Umbilical cord (tissue), 2 donors: Measurements from ENCODE around the gene LRG1. TPM values are rescaled to one million over a fixed set of nuclear protein-coding genes. Genes with fewer than 3 reads are reported as not detected.
A peak's percentile ranks its signal among the peaks of the same experiment; 100 is the strongest.
"Not testable (repeated sequence)": the region's sequence is repeated elsewhere in the genome, so short reads cannot be mapped to it uniquely, and the experiment has no call there.

Source experiments
- DNase-seq: peaks from one replicate; pipeline ENCODE4 v3.0.0-alpha.2; 2015; ENCODE audit warnings: low spot score
- total RNA-seq: library from RNA; depleted of rRNA; stranded (reverse); fragments of >200 nt; gene quantifications from one replicate; pipeline ENCODE4 v1.2.3, GENCODE V29; 2014; ENCODE audit warnings: low replicate concordance; ENCODE audit not compliant: insufficient read depth

LRG1 gene
- total RNA-seq, 1 donor from 2014 or later = 5.5 TPM

DNA sequence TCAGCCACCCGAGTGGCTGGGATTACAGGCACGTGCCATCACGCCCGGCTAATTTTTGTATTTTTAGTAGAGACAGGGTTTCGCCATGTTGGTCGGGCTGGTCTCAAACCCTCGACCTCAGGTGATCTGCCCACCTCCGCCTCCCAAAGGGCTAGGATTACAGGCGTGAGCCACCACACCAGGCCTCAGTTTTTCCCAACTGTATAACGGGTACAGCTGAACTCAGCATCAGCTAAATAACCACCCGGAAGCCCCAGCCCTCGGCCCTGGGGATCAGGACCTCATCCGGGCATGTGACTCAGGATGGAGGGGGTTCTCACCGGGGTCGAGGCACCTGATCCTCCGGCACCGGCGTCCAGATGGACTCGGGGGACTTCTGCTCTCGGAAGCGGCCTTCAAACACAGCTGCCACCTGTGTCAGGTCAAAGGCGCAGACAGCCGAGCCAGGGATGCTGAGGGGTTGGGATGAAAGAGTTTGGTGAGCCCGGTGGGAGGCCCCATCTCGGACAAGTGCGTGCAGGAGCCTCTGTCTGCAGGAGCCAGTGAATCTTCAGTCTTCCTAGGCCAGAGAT is 10.7 kb upstream of the LRG1 start:
- DNase-seq = no peak

GRCh38 chr19:4550018-4550417 is 10.2 kb upstream of the LRG1 start:
- no peak for DNase-seq

DNA sequence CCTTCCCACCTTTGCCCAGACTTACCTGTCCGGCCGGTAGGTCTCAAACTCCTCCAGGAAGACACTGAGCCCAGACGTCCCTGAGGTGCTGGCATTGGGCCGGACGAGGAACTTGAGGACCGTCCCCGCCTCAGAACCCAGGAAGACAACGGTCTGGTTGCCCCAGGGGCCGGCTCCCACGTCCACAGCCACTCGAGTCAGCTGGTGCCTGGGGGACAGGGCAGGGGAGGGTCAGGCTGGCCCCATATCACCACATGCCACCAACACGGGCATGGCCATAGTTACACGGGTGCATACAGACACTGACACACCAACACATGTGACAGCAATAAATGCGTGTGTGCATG is 8.4 kb upstream of the LRG1 start:
- no peak for DNase-seq

GRCh38 chr19:4547303-4548237 is 7.7 kb upstream of the LRG1 start:
- no peak for DNase-seq

GRCh38 chr19:4543842-4544647 is 4.2 kb upstream of the LRG1 start:
- DNase-seq = no peak

DNA sequence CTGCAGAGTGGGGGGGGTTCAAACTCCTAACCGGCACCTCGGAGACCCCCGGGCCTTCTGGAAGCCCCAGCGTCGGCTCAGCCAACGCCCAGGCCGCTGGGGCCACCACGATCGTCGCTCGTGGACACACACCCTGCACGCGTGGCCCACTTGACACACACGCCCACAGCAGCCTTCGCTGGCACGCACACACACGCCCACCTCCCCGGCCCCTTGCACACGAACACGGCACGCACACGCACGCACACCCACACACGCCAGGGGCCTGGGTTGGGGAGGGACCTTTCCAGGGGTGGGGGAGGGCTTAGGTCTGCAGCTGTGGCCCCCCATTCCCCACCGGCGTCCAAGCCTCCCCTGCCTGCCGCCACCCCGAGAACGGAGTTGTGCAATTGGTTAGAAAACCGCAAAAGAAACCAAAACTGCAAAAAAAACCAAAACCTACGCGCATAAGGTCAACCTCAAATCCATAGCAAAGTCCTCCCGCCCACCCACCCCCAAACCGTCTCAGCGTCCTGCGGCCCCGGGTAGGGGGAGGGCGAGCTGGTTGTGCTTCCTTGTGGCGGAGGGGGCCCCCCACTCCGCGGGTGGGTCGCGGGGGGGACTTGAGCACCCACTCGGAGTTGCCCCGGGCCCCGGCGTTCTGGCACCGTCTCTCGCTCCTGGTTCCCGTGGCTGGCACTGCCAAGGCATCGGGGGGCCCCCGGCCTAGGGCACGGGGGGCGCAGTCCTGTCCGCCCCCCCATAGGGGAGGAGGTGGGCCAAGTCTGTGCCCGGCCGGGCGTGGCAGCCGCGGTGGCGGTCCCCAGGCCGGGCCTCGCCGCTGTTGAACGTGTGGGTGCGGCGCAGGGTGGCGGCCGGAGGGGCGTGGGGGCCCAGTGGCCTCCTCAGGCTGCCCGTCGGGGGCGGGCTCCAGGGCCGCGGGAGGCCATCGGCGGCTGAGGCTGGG is 3.3 kb upstream of the LRG1 start:
- DNase-seq = no peak

GRCh38 chr19:4541806-4542145 is 1.9 kb upstream of the LRG1 start:
- not testable (repeated sequence) for DNase-seq

GRCh38 chr19:4541114-4541805 is 1.4 kb upstream of the LRG1 start:
- no peak for DNase-seq

GRCh38 chr19:4539169-4539692 is 605 bp downstream of the LRG1 start:
- DNase-seq = no peak

DNA sequence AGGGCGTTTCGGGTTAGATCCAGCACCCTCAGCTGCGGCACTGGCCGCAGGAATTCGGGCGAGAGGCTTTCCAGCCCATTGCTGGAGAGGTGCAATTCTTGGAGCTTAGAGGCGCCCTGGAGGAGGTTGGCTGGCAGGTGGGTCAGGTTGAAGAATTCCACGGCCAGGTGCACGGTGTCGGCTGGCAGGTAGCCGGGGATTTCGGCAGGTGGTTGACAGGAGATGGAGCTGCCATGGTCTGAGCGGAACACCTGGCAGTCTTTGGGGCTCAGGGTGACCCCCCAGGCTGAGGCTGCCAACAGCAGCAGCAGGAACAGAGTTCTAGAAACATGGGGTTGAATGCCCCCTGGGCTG is 1.3 kb downstream of the LRG1 start:
- no peak for DNase-seq

GRCh38 chr19:4537953-4538600 is 1.8 kb downstream of the LRG1 start:
- DNase-seq = no peak

DNA sequence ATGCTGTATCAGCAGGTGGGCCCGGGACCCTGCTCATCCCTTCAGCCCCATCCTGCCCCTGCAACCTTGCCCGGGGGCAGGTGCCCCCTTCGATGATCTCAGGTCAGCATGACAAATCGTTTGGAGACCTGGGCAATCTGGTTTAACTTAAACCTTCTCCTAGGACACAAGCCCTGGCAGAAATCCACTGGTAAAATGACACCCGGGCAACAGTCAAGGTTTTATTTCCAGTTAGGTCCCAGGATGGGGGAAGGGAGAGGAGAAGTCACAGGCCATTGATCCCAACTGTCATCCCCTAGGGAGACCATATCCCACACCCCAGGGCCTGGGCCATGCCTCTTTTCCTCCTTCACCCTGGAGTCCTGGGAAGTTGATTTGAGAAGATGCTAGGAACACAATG is 3.0 kb downstream of the LRG1 start:
- no peak for DNase-seq

- peak; percentile 22 for DNase-seq
These were observed 4.8 kb downstream of the LRG1 start, which contains the start of gene PLIN5 for GRCh38 chr19:4534836-4535658. Gene PLIN5, minus strand, starts transcription at chr19:4535224. Its CDS starts 1,150 bp downstream, at chr19:4534074.

DNA sequence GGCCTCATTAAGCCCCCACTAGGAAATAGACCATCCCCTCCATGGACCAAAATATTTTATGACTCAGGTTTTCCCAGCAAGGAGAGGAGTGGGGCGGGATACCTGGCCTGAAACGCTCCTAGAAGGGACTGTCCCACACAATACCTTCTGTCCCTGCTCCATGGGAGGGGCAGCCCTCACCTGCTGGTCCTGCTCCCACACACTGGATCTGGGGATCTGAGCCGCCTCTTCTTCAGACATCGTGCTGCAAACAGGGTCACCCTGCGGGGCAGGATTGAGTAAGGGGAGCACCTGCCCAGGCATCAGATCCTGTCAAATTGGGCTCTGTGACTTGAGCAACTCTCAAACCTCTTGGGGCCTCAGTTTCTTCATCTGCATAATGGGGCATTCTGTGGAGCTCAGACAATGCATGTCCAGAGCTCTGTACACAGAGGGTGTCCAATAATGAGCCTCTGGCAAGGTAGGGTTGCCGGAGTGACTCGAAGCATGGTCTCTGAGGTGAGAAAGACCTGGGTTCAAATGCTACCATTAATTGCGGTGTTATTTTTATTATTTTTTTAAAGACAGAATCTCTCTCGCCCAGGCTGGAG is 5.9 kb downstream of the LRG1 start:
- no peak for DNase-seq

DNA sequence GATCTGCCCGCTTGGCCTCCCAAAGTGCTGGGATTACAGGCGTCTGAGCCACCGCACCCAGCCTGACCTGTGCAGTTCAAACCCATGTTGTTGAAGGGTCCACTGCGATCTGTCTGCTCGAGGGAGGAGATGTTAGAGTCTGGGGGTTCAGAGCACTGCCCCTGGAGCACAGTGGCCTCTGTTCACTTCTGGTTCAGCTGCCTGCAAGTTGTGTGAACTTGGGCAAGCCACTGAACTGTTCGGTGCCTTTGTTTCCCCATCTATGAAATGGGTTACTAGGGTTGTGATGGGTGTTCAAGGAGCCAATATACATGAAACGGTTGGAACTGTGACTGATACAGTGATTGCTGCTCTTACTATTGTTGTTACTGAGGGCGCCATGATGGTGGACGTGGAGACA is 6.5 kb downstream of the LRG1 start:
- no peak for DNase-seq

- DNase-seq = no peak
These were observed 8.2 kb downstream of the LRG1 start for GRCh38 chr19:4531562-4532165.

GRCh38 chr19:4529924-4530522 is 9.8 kb downstream of the LRG1 start:
- DNase-seq = no peak

DNA sequence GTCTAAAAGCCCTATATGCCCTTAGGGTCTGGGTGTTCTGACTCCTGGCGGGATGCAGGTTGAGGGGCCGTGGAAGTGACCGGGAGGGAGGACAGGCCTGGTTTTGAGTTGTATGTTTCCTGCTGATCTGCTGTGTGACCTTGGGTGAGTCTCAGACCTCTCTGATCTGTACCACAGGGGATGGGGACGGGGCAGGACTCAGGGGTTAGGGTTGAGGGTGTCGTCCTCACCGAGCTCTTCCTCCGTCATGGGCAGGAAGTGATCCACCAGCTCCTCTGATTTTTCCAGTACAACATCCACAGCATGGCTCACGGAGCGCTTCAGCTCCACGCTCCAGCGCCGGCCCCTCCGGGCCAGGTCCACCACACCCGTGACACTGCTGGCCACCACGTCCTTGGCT is 11.0 kb downstream of the LRG1 start:
- no peak for DNase-seq
